Muscle of leg (tissue), 9 donors: ENCODE measurements around the gene LEP. TPM values are rescaled to one million over a fixed set of nuclear protein-coding genes. Genes with fewer than 3 reads are reported as not detected.

Experiments
- polyA plus RNA-seq, 8 donors: library from polyadenylated mRNA; unstranded; fragments of 120-200 nt; gene quantifications; one replicate each; pipeline versions ENCODE4 v1.2.1 to v1.2.3, GENCODE V29; 2013; ENCODE audit warnings: inconsistent platforms in 1 of 8, low replicate concordance in 1 of 8; ENCODE audit not compliant: insufficient read length in 8 of 8, insufficient read depth in 1 of 8
- total RNA-seq: library from RNA; stranded (reverse); fragments of 120-200 nt; gene quantifications from one replicate; pipeline ENCODE4 v1.2.4, GENCODE V29; 2013

The LEP gene
- total and polyA plus RNA-seq, 9 donors = 0.04 to 0.21 (median 0.06) TPM; not detected in 2

Other genes with a start within 250 kb of the LEP start
- 2.0 TPM for gene LRRC4, start 209.8 kb upstream of the LEP start, total RNA-seq
- 1 to 10 TPM; 2.4 to 6.4 (median 3.9) TPM for gene LRRC4, start 209.8 kb upstream of the LEP start, polyA plus RNA-seq
- 26.6 TPM for gene RBM28, start 102.6 kb downstream of the LEP start, total RNA-seq
- 10 to 100 TPM; 33.2 to 43.7 (median 35.4) TPM for gene RBM28, start 102.6 kb downstream of the LEP start, polyA plus RNA-seq
- 7.8 TPM for gene PRRT4, start 120.4 kb downstream of the LEP start, total RNA-seq
- 10 to 100 TPM in 7 of 8 donors, 1 to 10 TPM in 1; 9.9 to 22.0 (median 17.1) TPM for gene PRRT4, start 120.4 kb downstream of the LEP start, polyA plus RNA-seq
- gene IMPDH1, start 168.7 kb downstream of the LEP start, total RNA-seq = 16.5 TPM
- 10 to 100 TPM; 17.2 to 29.9 (median 22.7) TPM for gene IMPDH1, start 168.7 kb downstream of the LEP start, polyA plus RNA-seq
- gene HILPDA, start 214.6 kb downstream of the LEP start, total RNA-seq = 12.9 TPM
- 10 to 100 TPM; 11.1 to 15.4 (median 13.6) TPM for gene HILPDA, start 214.6 kb downstream of the LEP start, polyA plus RNA-seq
- gene METTL2B, start 235.5 kb downstream of the LEP start, total RNA-seq = 27.5 TPM
- 10 to 100 TPM; 15.3 to 24.0 (median 19.9) TPM for gene METTL2B, start 235.5 kb downstream of the LEP start, polyA plus RNA-seq